NOMO-1 treated with DMSO at 0.1 percent for 48 hours (cell line): Measurements from ENCODE around the gene SFSWAP.
"Not testable (repeated sequence)": the region's sequence is repeated elsewhere in the genome, so short reads cannot be mapped to it uniquely, and the experiment has no call there.

ENCODE experiments used
- DNase-seq: peaks from one replicate; lab custom pipeline; 2025; ENCODE audit not compliant: unreplicated experiment; lab: John Stamatoyannopoulos, UW

SFSWAP gene

GRCh38 chr12:131756441-131756840 is 45.6 kb downstream of the SFSWAP start:
- no peak for DNase-seq

- no peak for DNase-seq
These were observed 46.2 kb downstream of the SFSWAP start for GRCh38 chr12:131757111-131757510.

GRCh38 chr12:131758016-131758739 is 47.3 kb downstream of the SFSWAP start:
- DNase-seq = no peak

- no peak for DNase-seq
These were observed 48.3 kb downstream of the SFSWAP start for GRCh38 chr12:131759176-131759575.

GRCh38 chr12:131761638-131762037 is 50.7 kb downstream of the SFSWAP start:
- no peak for DNase-seq

GRCh38 chr12:131764738-131765137 is 53.8 kb downstream of the SFSWAP start:
- DNase-seq = no peak

- no peak for DNase-seq
These were observed 55.1 kb downstream of the SFSWAP start for GRCh38 chr12:131765961-131766360.

- no peak for DNase-seq
These were observed 55.7 kb downstream of the SFSWAP start for GRCh38 chr12:131766382-131767107.

- no peak for DNase-seq
These were observed 59.2 kb downstream of the SFSWAP start for GRCh38 chr12:131770120-131770519.

- no peak for DNase-seq
These were observed 61.1 kb downstream of the SFSWAP start for GRCh38 chr12:131771965-131772364.

GRCh38 chr12:131773582-131774221 is 62.8 kb downstream of the SFSWAP start:
- peak; percentile 27 for DNase-seq

- DNase-seq = no peak
These were observed 63.9 kb downstream of the SFSWAP start for GRCh38 chr12:131774576-131775391.

GRCh38 chr12:131775392-131776236 is 64.7 kb downstream of the SFSWAP start:
- no peak for DNase-seq

- no peak for DNase-seq
These were observed 65.5 kb downstream of the SFSWAP start for GRCh38 chr12:131776237-131776889.

GRCh38 chr12:131777269-131777668 is 66.4 kb downstream of the SFSWAP start:
- DNase-seq = not testable (repeated sequence)

GRCh38 chr12:131779027-131779426 is 68.1 kb downstream of the SFSWAP start:
- no peak for DNase-seq

GRCh38 chr12:131782061-131782460 is 71.2 kb downstream of the SFSWAP start:
- no peak for DNase-seq

- peak; percentile 90 for DNase-seq
These were observed 73.1 kb downstream of the SFSWAP start for GRCh38 chr12:131783915-131784541.
